BE2C (cell line): ENCODE results near the gene MRFAP1L1.
"Not testable (repeated sequence)": the region's sequence is repeated elsewhere in the genome, so short reads cannot be mapped to it uniquely, and the experiment has no call there.

Experiments
- DNase-seq: peaks from one replicate; pipeline ENCODE4 v3.0.0-alpha.2; 2020
- H3K27me3 ChIP-seq: fragments of 250-450 bp; sonication (Bioruptor Pico); 2 replicates; pipeline ENCODE4 v1.5.1; 2020; ENCODE audit warnings: mild to moderate bottlenecking
- H3K36me3 ChIP-seq: fragments of 250-450 bp; sonication (Bioruptor Pico); 2 replicates; pipeline ENCODE4 v1.5.1; 2020; ENCODE audit warnings: mild to moderate bottlenecking
- H3K4me1 ChIP-seq: fragments of 250-450 bp; sonication (Bioruptor Pico); 2 replicates; pipeline ENCODE4 v1.5.1; 2020
- H3K4me3 ChIP-seq: 2 replicates; pipeline ENCODE4 v1.5.1; 2011; ENCODE audit warnings: low read depth, low read length
- H3K9me3 ChIP-seq: fragments of 250-450 bp; sonication (Bioruptor Pico); 2 replicates; pipeline ENCODE4 v1.5.1; 2020
- CTCF ChIP-seq: IDR thresholded peaks from 2 replicates; pipeline ENCODE4 v1.5.1; 2012; ENCODE audit warnings: mild to moderate bottlenecking, low read depth, low read length

MRFAP1L1 gene

GRCh38 chr4:6727943-6728250 lies 18.2 kb upstream of the MRFAP1L1 start:
- Histone ChIP-seq H3K4me1 (no peaks in the 10 kb centered on the region), H3K27me3 (no peaks in the 10 kb centered on the region), H3K9me3 (no peaks in the 10 kb centered on the region), H3K36me3 (no peaks in the 10 kb centered on the region), H3K4me3 (no peak overlapping the region)
- no peak for TF ChIP-seq CTCF
- no peak for DNase-seq

- DNase-seq, result no peak
- Histone ChIP-seq H3K9me3 (no peaks in the 10 kb centered on the region), H3K4me3 (no peak overlapping the region)
These were observed 17.6 kb upstream of the MRFAP1L1 start for GRCh38 chr4:6727081-6727942.

GRCh38 chr4:6725427-6725961 lies 15.8 kb upstream of the MRFAP1L1 start:
- H3K9me3 ChIP-seq, DNase-seq, H3K4me3 ChIP-seq, H3K4me1 ChIP-seq, H3K27me3 ChIP-seq, H3K36me3 ChIP-seq: not testable (repeated sequence)

More at GRCh38 chr4:6727081-6727942, 17.6 kb upstream of the MRFAP1L1 start:
- Histone ChIP-seq H3K4me1 (no peaks in the 10 kb centered on the region), H3K36me3 (no peaks in the 10 kb centered on the region), H3K27me3 (no peaks in the 10 kb centered on the region)
- TF ChIP-seq CTCF, result no peak

DNA sequence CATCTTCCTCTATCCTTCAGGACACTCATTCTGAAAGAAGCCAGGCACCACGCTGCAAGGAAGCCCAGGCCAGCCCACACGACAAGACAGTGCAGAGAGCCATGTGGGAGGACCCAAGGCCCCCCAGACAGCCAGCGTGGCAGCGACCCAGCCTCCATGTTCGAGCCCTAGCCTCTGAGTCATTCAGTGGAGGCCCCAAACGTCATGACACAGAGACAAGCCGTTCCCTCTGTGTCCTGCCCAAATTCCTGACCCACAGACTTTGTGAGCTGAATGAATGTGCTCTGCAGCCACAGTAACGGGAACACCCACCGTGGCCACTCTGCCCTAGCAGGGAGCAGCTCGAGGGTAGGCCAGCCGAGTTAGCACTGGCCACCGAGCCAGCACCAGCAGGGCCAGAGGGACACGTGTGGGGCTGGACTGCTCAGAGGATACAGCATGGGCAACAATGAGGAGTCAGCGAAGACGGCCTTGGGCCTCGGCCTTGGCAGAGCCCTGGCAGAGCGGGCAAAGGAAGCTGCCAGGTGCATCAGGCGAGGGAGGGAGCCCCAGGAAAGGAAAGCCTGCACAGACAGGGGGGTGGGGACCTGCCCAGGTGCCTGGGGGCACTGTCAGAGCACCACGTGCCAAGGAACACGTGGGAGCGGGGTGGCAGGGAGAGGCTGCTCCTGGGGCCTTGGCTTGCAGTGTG lies 14.9 kb upstream of the MRFAP1L1 start:
- no peak for DNase-seq
- Histone ChIP-seq H3K27me3 (no peaks in the 10 kb centered on the region), H3K36me3 (no peaks in the 10 kb centered on the region), H3K9me3 (no peaks in the 10 kb centered on the region), H3K4me3 (no peak overlapping the region), H3K4me1 (no peaks in the 10 kb centered on the region)
- no peak for TF ChIP-seq CTCF

GRCh38 chr4:6723851-6724250 lies 14.2 kb upstream of the MRFAP1L1 start:
- no peaks in the 10 kb centered on the region for H3K9me3 ChIP-seq
- no peak overlapping the region for H3K4me3 ChIP-seq
- no peak for DNase-seq
- TF ChIP-seq CTCF, result no peak
- no peaks in the 10 kb centered on the region for H3K4me1 ChIP-seq
- no peaks in the 10 kb centered on the region for H3K27me3 ChIP-seq
- H3K36me3 ChIP-seq, result no peaks in the 10 kb centered on the region

GRCh38 chr4:6722891-6723290 lies 13.2 kb upstream of the MRFAP1L1 start:
- Histone ChIP-seq H3K36me3 (no peaks in the 10 kb centered on the region), H3K27me3 (no peaks in the 10 kb centered on the region), H3K9me3 (no peaks in the 10 kb centered on the region), H3K4me3 (no peak overlapping the region), H3K4me1 (no peaks in the 10 kb centered on the region)
- no peak for DNase-seq
- no peak for TF ChIP-seq CTCF
